ENCODE data around the gene PSME4.
"Not testable (repeated sequence)": the region's sequence is repeated elsewhere in the genome, so short reads cannot be mapped to it uniquely, and the experiment has no call there.

PSME4 gene

GRCh38 chr2:53829273-53829979, 141.4 kb downstream of the PSME4 start:
- no peak for DNase-seq

- DNase-seq = no peak
Observed at GRCh38 chr2:53828331-53828730, 142.5 kb downstream of the PSME4 start.

- DNase-seq = no peak
Observed at GRCh38 chr2:53827398-53828175, 143.2 kb downstream of the PSME4 start.

DNA sequence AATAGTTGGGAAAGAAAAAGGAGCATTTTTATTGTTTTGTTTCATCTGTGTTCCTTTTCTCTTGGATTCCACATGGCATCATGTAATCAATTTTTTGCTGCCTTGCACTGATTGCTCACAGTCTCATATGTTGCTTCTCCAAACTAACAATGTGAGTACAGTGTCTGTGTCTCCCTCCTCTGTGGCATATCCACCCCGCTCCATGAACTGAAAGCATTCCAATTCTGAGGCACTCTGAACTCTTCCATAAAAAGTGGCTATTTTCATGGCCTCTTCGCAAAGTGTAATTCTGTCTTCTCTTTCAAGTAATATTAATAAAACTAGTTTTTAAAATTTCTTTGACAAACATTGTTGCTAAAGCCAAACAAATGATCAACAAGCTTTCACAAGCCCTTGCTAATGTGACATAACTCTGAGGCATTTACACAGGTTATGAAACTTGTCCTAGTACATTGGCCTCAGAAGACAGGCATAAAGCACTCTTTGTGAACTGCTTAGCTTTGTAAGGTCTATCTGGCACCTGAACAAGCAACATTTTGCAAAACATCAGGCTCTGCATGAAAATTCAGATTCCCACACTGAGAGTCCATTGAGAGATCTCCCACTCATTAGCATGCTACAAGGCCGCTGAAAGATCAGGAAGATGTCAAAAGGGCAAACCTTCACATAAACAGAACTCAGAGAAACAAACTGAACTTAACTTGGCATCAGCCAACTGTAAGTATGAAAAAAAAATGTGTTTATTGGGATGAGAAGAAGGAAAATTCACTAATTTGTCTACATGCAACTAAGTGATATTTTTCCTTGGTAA, 144.0 kb downstream of the PSME4 start:
- no peak for DNase-seq

- no peak for DNase-seq
Observed at GRCh38 chr2:53826030-53826410, 144.8 kb downstream of the PSME4 start.

DNA sequence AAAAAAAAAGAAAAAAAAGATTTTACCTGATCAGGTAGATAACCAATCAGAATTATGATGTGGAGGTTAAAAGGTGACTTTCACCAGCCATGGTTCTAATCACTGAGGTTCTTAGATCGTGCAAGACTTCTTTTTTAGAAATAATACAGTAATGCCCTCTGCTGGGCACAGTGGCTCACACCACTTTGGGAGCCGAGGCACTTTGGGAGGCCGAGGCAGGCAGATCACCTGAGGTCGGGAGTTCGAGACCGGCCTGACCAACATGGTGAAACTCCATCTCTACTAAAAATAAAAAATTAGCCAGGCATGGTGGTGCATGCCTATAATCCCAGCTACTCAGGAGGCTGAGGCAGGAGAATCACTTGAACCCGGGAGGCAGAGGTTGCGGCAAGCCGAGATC, 147.2 kb downstream of the PSME4 start:
- DNase-seq = not testable (repeated sequence)

DNA sequence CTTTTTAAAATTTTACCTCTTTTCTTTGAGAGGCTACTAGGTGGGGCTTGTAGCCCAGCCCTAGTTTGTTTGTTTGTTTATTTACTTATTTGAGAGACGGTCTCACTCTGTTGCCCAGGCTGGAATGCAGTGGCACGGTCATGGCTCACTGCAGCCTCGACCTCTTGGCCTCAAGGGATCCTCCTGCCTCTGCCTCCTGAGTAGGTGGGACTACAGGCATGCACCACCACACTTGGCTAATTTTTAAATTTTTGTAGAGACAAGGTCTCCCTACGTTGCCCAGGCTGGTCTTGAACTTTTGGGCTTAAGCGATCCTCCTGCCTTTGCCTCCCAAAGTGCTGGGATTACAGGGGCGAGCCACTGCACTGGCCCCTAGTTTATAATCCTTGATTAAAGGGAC, 149.0 kb downstream of the PSME4 start:
- DNase-seq = no peak

DNA sequence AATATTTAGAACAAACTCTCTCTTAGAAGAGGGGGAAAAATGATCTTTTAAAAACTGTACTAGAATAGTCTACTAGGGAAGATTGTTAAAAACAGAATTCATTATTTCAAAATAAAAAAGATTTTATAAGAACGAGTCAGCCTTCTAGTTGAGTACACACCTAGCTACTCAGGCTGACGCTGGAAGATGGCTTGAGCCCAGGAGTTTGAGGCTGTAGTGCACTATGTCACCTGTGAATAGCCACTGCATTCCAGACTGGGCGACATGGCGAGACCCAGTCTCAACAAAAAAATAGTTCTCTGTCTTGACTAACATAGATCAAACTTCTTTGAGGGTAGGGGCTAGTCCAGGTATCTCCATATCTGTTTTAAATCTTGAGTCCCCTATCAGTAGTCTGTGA, 150.1 kb downstream of the PSME4 start:
- DNase-seq = no peak

- no peak for DNase-seq
Observed at GRCh38 chr2:53820048-53820447, 150.7 kb downstream of the PSME4 start.

DNA sequence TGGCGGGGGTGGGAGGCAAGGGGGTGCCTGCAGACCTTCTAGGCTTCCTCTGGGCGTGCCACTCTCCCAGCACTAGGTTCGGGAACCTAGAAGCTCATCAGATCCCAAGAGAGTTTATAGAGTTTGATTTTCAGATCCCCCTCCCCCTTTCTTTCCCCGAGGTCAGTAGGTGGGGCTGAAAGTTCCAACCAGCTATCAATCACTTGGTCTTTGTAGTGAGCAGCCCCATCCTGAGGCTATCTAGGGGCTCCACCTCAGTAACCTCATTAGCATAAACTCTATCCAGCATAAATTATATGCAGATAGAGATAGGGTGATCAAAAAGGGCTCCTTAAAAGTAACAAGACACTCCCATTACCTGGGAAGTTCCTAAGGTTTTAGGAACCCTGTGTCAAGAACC, 151.2 kb downstream of the PSME4 start:
- no peak for DNase-seq

- DNase-seq = no peak
Observed at GRCh38 chr2:53818854-53819435, 151.8 kb downstream of the PSME4 start.
